Measurements from ENCODE around the gene ZNF664. TPM values are rescaled to one million over a fixed set of nuclear protein-coding genes. Genes with fewer than 3 reads are reported as not detected.

Gene ZNF664
- polyA plus RNA-seq, 3 donors: 161 to 181 (median 171) TPM

DNA sequence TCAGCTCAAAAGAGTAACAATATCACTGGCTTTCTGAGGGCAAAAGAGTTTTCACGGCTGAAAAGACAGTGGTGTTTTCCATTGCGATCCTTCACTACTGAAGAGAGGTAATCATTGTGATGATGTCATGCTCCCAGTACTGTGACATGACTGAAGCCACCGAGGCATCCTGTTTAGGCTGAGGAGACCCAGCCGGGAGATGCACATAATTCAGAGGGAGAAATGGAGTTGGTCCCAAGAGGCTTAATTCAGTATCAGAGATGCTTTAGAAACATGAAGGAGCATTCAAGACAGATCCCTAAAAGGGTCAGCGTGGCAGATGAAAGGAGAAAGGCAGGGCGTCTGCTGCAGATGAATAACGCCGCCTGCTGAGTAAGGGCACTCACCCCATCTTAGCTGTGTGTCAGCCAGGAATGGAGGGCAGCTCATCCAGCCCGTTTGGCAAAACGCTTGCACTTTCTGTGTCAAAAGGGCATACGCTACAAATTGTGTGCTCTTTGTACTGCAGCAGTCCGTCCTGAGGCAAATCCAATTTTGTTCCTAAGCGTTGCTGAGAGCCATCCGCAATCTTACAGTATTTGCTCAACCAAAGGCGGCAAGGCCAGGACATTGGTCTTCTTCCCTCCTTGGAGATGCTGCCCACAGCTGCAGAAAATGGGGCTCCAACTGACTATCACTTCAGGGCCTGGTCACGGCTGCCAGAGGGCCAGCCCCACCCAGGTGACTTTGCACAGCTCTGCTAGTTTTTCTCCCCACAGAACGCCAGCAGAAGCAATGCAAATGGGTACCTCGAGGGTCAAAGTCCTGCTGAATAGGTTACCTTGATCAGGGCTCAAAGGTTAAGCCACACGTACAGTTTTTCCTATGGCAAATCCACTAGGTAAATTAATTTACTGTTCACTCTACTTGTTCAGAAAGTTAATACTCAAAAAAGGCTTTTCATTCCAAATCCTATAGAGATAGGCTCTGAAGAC lies 23.9 kb upstream of the ZNF664 start:
- DNase-seq (ENCODE audit: extremely low read depth in 1 of 11, low read depth in 9 of 11, low spot score in 4 of 11): no peak

DNA sequence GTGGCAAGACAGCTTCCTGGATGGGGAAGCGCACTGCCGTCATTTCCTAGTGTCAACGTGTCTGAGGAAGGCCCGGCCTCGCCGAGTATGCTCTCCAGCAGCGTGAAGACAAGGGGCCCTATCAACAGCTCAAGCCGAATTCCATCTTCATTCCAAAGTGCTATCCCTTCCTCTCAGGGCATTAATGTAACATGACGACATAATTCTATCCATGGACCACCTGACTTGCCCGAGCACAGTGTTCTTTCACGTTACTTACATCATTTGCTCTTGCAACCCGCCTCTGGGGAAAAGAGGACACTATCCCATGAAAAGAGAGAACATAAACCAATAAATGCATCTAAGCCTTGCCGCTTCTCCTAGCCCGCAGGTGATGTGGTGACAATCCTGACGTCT lies 23.2 kb upstream of the ZNF664 start:
- DNase-seq (ENCODE audit: extremely low read depth in 1 of 11, low read depth in 9 of 11, low spot score in 4 of 11): no peak

DNA sequence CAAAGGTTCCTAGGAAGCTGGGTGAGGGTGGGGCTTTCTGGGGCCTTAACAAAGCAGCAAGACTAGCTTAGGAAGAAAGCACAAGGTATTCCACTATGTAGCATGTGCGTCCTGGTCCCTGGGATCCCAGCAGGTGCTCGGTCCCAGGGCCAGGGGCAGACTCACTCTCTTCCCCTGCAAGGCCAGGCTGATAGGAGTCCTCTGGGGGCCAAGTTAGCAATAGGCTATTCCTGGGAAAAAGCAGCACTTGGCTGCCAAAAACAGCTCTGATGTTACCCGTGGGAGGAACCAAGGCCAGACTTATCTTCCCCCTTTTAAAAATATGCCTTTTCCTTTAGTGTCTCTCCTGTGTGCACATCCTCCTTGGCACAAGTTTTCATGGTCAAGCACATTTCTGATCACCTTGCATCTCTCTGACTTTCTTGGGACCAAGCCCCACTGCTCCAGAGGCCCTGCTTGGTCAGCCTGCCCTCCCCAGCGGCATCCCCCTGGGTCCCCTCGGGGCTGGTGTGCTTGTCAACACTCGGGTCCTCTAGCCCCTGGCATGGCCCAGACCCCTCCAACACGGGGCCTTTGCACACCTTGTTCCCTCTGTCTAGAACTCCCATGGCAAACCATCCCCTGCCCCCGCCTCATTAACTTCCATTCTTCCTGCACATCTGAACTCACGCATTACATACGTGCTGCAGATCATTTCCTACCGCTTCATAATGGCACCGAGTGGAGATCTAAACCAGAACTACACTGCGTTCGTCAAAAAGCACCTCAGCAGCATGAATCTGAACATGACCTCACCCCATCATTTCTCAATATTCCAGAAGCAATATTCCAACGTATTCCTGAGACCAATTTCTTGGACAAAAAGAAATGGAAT lies 22.3 kb upstream of the ZNF664 start:
- DNase-seq (ENCODE audit: extremely low read depth in 1 of 11, low read depth in 9 of 11, low spot score in 4 of 11): no peak

DNA sequence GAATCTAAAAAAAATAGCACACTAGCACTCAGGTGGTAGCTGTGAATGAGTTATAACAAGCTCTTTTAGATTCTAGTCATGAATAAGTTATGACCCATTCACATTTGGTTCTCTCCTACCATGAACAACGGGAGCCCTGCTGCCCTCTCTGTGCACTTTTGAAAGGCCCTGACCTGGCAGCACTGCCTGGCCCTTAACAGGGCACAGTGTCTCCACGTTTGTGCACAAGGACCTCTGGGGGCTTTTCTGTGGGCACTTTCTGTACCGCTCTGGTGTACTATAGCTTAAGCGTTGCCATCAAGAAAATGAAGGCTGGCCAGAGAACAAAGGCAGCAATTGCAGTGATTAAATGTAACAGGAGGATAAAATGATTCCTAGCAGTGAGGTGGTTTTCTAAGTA lies 21.5 kb upstream of the ZNF664 start:
- no peak for DNase-seq (ENCODE audit: extremely low read depth in 1 of 11, low read depth in 9 of 11, low spot score in 4 of 11)

DNA sequence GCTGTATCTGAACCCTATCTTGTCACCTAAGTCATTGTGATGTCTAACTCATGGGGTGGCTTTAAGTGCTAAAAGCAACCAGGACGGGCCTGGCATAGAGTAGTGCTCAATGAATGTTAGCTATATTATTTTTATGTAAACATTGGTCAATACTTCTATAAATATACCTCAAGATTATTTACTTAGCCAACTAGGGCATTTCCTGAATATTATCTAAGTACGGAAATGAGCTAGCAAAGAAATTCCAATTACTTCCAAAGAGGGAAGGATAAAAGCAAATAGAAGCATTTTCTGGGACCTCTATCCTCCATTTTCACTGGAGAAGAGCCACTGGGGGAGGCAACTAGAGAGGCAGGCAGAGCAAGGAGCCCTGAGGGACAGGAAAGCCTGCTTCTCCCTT lies 21.0 kb upstream of the ZNF664 start:
- no peak for DNase-seq (ENCODE audit: extremely low read depth in 1 of 11, low read depth in 9 of 11, low spot score in 4 of 11)

DNA sequence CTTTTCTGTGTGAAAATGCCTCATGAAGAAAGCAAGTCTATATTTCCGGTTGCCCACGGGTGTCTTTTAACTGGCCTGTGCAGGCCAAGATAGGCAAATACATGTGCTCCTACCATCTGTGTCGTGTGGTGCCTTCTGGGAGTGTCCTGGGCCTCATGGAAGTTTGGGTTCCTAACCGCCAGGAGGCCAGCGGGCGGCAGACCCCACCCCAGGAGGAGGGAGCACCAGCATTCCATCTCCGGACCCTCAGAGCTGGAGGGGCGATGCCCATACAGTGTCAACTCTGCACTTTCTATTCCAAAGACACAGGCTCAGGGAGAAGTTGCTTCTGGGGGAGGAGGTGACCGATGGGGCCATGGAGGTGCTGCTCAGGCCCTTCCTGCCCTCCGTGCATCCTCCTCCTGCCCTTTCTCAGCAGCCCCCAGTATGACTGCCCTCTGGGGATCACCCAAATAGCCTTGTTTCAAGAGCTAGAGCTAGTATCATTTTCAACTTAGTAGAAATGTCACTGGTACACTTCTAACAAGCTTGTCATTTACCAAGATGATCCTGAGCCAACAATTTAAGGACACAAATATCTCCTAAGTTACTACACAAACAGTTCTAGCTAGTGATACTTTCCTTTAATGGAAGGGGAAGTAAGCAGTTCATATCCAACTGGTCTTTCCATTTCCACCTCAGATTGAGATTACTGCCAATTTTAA lies 18.2 kb upstream of the ZNF664 start:
- no peak for DNase-seq (ENCODE audit: extremely low read depth in 1 of 11, low read depth in 9 of 11, low spot score in 4 of 11)

DNA sequence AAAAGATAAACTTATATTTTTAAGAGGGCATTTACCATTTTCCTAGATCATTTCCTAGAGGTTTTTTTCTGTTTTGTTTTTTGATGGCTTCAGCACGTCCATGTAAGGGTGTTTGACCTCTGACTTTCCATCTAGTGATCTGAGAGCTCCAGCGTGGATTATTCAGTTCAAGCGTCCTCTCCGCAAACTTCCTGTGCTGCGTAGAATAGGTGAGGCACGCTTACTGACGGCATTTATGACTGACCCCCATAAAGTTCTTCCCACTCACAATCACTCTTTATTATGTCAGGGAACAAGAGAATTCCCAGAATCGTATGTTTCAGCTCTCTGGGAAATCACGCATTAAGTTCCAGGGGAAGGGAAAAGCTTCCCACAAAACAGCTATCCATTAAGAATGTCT lies 16.8 kb upstream of the ZNF664 start:
- no peak for DNase-seq (ENCODE audit: extremely low read depth in 1 of 11, low read depth in 9 of 11, low spot score in 4 of 11)

DNA sequence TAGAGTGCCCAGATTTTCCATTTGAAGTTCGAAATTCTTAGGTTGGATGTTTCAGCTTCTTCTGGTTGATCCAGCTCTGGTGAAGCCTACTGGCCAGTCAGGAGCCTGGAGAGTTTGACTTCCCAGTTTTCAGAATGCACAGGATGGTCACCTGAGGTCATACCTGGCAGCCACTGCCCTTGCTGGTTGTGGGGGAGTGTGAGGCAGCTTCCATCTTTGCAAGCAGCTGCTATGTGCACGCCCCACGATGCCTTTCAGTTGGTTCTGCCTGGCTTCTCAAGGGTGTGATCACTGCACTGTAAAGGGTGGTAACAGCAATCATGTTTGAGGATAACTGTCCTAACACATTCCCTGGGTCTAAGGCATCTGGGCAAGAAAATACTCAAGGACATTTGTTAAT lies 15.8 kb upstream of the ZNF664 start:
- DNase-seq (ENCODE audit: extremely low read depth in 1 of 11, low read depth in 9 of 11, low spot score in 4 of 11): peak in 2 of 11 donors; percentile 5 to 23

DNA sequence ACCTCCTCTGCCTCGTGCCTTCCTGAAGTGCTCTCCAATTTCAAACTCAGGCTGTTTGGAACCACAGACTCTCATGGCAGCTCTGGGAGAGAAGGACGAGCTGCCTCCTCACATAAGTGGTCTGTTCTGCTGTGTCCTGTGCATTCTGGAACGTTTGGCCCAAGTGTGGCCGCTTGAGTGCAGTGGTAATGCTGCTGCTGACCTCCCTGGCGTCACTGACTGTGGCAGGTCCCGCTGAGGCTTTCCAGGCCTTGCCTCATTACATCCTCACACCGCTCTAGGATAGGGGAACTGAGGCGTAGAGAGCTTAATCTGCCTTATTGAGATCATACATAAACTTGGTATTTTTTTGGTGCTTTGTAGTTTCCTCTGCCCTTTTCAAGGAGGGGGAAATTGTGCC lies 14.6 kb upstream of the ZNF664 start:
- no peak for DNase-seq (ENCODE audit: extremely low read depth in 1 of 11, low read depth in 9 of 11, low spot score in 4 of 11)

DNA sequence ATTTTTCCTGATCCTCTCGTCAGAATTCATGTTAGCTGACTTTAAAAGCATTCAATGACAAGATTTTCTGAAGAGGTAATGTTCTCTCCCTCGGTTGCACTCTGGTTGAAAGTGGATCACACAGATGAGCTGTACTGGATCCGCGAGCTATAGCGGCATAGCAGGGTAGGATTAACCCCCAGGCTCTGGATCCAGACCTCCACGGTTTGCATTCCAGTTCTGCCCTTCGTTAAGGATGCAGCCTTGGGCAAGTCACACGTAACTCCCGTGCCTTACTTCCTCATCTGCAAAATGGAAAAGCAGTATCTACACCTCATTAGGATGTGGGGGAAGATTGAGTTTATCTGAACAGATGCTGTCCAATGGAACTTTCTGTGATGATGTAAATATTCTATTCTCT lies 14.1 kb upstream of the ZNF664 start:
- no peak for DNase-seq (ENCODE audit: extremely low read depth in 1 of 11, low read depth in 9 of 11, low spot score in 4 of 11)

DNA sequence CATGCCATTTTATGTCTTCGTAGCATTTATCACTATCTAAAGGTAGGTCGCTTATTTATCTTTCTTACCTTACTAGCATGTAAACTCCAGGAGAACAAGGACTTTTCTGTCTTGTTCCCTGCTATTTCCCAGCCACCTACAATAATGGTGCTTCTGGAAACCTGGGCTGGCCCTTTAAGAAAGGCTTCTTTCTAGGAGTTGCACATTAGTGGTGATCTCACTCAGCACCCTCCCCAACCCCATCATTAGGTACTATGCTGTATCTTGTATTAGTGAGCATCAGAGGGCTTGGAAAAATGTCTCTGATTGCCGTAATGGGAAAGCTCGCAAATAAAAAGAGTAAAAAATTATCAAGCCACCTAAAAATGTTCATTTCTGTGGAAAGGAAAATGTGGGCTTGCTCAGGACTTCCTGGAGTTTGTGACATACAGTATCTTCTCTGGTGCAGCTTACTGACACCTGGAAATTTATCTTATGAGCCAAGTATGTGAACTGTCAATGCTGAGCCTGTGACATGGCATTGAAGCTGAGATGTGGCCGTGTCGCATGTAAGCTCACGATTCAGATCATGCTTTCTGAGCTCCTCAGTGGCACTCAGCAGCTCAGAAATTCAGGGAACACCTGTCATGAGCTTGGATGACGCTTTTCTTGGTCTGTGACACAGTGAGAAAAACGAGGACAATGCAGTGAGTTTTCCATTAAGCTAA lies 12.8 kb upstream of the ZNF664 start:
- no peak for DNase-seq (ENCODE audit: extremely low read depth in 1 of 11, low read depth in 9 of 11, low spot score in 4 of 11)

DNA sequence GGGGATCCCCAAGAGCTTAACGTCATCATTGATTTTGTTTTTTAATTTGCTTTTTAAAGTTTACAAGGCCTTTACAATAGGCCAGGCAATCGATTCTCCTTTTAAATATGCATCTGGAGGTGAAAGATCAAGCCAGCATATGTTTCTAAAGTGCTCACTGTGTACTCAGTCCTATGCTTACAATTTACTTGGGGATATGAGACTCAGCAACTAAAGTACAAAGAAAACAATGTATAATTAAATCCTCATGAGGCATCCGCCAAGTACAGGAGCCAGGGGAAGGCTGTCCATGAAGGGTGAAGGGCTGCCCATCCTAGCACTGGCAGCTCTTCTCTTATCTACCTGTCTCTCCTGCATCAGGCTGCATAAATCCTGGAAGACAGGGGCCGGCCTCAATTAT lies 12.2 kb upstream of the ZNF664 start:
- DNase-seq (ENCODE audit: extremely low read depth in 1 of 11, low read depth in 9 of 11, low spot score in 4 of 11): no peak

DNA sequence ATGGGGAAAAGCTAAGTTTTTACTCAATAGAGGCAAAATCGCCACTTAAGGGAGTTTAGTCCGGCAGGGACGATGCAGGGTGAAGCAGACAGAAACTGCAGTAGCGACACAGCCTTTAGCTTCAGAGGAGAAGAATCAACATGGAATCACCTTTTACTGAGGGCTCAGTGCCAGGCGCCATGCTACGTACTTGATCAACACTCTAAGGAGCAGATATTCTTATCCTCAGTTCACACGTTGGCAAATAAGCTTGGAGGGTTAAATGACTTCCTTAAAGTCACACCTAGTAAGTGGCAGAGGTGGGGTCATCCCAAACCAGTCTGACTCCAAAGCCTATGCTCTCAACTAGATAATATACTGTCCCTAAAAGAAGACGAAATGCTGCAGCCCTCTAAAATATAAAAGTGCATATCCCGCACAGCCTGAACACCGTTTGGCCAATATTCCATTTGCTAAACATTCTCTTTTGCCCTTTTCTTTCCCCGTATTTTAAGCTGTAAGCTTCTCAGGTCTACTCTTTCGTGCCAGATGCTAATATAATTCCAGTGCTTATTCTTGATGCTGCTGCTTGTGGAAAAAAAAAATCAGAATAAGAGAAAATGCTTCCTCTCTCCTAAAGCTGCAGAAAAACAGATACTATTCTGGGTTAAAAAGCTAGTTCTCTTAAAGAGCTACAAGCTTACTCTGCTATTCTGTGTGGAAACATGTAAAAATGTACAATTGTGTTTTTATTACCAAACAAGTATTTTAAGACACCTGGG lies 11.2 kb upstream of the ZNF664 start:
- no peak for DNase-seq (ENCODE audit: extremely low read depth in 1 of 11, low read depth in 9 of 11, low spot score in 4 of 11)

DNA sequence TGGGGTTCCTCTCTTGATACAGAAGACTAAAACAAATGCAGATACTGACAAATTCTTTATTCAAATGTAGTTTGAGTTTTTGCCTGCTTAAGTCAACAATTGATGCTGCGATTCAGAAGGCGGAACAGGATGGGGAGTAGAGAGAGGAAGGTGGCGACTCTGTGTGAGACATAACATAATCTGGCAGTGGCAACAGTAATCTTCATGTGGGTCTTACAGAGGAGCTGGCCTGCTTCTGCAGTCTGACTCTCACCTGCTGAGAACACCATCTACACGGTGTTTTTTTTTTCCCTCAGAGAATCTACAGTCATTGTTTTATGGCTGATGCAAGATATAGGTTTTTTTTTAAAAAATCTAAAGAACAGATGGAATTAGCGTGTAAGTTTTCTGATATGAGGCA lies 10.5 kb upstream of the ZNF664 start:
- DNase-seq (ENCODE audit: extremely low read depth in 1 of 11, low read depth in 9 of 11, low spot score in 4 of 11): no peak

DNA sequence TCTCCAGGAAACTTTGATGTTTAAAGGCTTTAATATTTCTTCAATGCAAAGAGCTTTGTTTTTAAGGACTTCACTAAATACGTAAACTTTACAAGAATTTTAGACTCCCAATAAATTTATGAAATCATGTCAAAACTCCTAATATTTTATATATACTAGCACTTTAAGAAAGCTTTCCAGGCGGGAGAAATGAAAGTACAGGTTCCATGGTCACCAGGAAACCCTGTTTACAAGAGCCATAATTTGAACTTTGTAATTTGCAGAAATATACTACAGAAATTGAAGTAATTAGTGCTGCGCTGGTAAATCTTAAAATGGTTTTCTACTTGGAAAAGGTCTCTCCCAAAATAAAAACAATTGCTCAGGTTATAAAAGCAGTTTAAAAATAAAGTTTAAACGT lies 9.2 kb upstream of the ZNF664 start:
- DNase-seq (ENCODE audit: extremely low read depth in 1 of 11, low read depth in 9 of 11, low spot score in 4 of 11): no peak

DNA sequence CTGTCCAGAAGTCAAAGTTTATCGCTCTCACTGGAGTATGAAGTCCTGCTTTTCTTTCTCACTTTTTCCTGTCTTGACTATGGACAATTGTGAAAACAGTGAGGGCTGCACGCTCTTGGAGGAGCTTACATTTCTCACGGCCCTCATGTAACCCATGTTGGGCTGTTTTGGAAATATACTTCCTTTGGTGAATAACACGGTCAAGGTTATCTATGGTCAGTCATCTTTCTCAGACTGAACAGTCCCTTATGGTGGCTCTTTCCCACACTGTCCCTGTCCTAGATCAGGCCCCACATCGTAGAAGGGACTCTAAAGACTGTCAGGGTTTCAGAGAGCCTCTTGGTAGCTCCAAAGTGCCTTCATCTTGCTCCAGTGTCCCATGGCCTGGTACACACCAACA lies 7.6 kb upstream of the ZNF664 start:
- no peak for DNase-seq (ENCODE audit: extremely low read depth in 1 of 11, low read depth in 9 of 11, low spot score in 4 of 11)

DNA sequence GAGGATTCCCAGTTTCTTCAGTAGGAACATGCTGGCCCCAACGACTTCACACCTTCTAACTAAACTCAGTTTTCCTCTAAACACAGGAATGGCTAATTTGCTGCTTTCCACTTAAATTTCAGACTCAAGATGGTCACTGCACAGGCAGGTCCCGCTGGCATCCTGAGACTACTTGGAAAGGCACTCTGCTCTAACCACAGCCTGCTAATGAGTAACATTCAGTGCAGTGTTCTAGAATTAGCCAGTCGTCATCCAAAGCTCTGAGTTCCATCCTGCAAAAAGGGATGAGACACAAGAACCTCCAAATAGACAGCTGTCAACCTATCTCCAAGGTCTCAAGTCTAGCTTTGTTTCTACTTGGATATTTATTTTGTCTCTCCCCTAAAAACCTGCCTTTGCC lies 6.4 kb upstream of the ZNF664 start:
- no peak for DNase-seq (ENCODE audit: extremely low read depth in 1 of 11, low read depth in 9 of 11, low spot score in 4 of 11)

DNA sequence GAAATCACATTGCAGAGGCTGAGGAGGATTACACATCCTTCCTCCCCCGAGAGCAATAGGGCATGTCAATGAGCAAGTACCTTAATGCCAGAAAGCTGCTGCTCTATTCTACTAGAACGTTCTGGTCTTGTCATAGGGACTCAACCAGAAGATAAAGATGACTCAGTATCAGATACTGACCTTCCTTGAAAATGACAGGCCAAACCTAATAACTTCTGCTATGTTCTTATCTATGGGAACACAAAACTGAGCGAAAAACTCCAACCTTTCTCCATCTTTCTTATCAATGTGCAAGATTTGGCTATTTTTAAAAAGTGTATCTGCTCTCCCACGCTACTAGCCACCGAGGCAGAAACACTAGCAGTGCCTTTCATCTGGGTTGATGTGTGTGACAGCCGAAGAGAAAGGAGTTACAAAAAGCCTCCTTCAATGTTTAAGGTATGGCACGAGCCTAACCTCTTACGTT lies 5.9 kb upstream of the ZNF664 start:
- no peak for DNase-seq (ENCODE audit: extremely low read depth in 1 of 11, low read depth in 9 of 11, low spot score in 4 of 11)
